Measurements from ENCODE around the gene TEX14. TPM values are rescaled to one million over a fixed set of nuclear protein-coding genes. Genes with fewer than 3 reads are reported as not detected.
"Not testable (repeated sequence)": the region's sequence is repeated elsewhere in the genome, so short reads cannot be mapped to it uniquely, and the experiment has no call there.

The TEX14 gene
- total and polyA plus RNA-seq, 2 donors: 0.09 to 0.11 TPM

DNA sequence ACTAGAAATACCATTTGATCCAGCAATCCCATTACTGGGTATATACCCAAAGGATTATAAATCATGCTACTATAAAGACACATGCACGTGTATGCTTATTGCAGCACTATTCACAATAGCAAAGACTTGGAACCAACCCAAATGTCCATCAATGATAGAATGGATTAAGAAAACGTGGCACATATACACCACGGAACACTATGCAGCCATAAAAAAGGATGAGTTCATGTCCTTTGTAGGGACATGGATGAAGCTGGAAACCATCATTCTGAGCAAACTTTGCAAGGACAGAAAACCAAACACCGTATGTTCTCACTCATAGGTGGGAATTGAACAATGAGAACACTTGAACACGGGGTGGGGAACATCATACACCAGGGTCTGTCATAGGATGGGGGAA, 13.6 kb downstream of the TEX14 start:
- H3K4me1 ChIP-seq (ENCODE audit: insufficient read depth); H3K27ac ChIP-seq (ENCODE audit: low read depth); DNase-seq (ENCODE audit: extremely low spot score); H3K4me3 ChIP-seq (ENCODE audit: low read depth, low read length); H3K36me3 ChIP-seq (ENCODE audit: insufficient read depth): not testable (repeated sequence)
- WGBS: 91% methylated on average over 5 of the region's 5 CpGs

DNA sequence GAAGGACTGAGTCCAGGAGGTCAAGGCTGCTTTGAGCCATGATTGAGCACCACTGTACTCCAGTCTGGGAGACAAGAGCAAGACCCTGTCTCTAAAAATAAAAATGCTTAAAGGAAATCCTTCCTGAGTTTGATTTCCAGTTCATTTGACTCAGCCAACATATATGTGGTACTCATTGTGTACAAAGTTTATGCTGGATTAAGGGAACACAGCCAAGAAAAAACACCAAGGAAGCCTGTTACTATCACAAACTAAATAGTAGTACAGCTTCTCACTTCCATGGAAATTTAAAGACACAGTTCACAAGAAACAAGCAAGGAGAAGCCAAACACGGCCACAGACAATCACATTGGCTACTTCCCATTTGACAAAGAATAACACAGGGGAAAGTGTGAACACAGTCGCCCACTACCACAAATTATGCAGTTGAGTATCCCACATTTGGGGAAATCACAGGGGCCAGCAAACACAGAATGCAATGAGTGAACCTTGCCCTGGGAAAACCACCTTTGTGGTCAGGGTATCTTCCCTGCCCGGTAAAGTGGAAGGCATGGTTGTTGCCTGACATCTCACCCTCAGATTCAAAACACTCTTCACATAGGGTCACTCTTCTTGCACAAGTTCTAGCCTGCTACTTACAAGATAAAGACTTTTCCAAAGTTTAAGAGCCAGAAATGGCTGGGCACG, 14.5 kb downstream of the TEX14 start:
- H3K36me3 ChIP-seq (ENCODE audit: insufficient read depth): no peaks in the 10 kb centered on the region
- no peak overlapping the region for H3K27ac ChIP-seq (ENCODE audit: low read depth)
- 75% methylated on average over 4 of the region's 4 CpGs for WGBS
- H3K4me3 ChIP-seq (ENCODE audit: low read depth, low read length): no peak overlapping the region
- no peaks in the 10 kb centered on the region for H3K4me1 ChIP-seq (ENCODE audit: insufficient read depth)
- no peak for DNase-seq (ENCODE audit: extremely low spot score)

DNA sequence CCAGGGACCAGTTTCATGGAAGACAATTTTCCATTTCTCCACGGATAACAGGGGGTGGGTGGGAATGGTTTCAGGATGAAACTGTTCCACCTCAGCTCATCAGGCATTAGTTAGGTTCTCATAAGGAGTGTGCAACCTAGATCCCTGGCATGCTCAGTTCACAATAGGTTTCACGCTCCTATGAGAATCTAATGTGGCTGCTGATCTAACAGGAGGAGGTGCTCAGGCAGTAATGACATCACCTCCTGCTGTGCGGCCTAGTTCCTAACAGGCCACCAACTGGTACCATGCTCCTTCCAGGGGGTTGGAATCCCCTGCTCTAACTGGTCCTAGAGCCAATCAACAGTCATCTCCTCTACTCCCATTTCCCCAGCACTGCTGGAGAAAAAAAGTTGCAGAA, 19.9 kb downstream of the TEX14 start:
- no peaks in the 10 kb centered on the region for H3K4me1 ChIP-seq (ENCODE audit: insufficient read depth)
- no peak overlapping the region for H3K27ac ChIP-seq (ENCODE audit: low read depth)
- DNase-seq (ENCODE audit: extremely low spot score): no peak
- no peaks in the 10 kb centered on the region for H3K36me3 ChIP-seq (ENCODE audit: insufficient read depth)
- 84% methylated on average over 3 of the region's 3 CpGs for WGBS
- no peak overlapping the region for H3K4me3 ChIP-seq (ENCODE audit: low read depth, low read length)

DNA sequence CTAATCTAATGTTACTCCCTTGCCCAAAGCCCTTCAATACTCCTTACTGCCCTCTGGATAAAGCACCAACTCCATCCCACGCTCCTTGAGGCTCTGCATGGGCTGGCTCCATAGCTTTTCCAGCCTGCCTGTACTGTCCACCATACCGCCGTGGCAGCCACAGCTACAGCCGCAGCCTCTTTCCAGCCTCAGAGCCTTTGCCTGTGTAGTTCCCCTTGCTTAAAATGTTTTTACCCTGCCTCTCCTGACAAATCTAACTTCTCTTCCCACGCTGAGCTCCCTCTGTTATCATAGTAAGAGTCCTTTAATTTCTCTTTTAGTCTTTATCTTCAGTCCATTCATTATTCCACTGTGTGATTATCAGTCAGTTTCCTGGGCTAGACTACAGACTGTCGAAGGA, 22.0 kb downstream of the TEX14 start:
- Histone ChIP-seq H3K36me3 (ENCODE audit: insufficient read depth) (no peaks in the 10 kb centered on the region), H3K27ac (ENCODE audit: low read depth) (no peak overlapping the region), H3K4me3 (ENCODE audit: low read depth, low read length) (no peak overlapping the region), H3K4me1 (ENCODE audit: insufficient read depth) (peaks cover 2% of the 10 kb centered on the region)
- DNase-seq (ENCODE audit: extremely low spot score): no peak
- 42% methylated on average over 6 of the region's 6 CpGs for WGBS

DNA sequence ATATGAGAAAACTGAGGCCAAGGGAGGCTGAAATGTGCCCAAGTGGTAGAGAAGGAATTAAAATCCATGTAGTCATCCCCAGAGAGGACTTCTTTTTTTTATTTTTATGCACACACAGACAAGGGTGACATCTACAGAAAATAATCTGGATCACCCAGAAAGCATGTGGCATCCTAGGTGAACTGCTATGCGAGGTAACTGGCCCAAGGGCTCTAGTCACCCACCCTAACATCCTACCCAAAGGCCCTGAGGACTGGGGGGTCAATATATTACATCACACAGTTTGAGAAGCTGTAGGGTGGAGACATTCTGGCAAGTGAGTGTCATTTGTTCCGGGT, 23.3 kb downstream of the TEX14 start:
- WGBS: 86% methylated on average over 2 of the region's 2 CpGs
- Histone ChIP-seq H3K36me3 (ENCODE audit: insufficient read depth) (no peaks in the 10 kb centered on the region), H3K4me1 (ENCODE audit: insufficient read depth) (peaks cover 2% of the 10 kb centered on the region), H3K27ac (ENCODE audit: low read depth) (no peak overlapping the region), H3K4me3 (ENCODE audit: low read depth, low read length) (no peak overlapping the region)
- DNase-seq (ENCODE audit: extremely low spot score): no peak

DNA sequence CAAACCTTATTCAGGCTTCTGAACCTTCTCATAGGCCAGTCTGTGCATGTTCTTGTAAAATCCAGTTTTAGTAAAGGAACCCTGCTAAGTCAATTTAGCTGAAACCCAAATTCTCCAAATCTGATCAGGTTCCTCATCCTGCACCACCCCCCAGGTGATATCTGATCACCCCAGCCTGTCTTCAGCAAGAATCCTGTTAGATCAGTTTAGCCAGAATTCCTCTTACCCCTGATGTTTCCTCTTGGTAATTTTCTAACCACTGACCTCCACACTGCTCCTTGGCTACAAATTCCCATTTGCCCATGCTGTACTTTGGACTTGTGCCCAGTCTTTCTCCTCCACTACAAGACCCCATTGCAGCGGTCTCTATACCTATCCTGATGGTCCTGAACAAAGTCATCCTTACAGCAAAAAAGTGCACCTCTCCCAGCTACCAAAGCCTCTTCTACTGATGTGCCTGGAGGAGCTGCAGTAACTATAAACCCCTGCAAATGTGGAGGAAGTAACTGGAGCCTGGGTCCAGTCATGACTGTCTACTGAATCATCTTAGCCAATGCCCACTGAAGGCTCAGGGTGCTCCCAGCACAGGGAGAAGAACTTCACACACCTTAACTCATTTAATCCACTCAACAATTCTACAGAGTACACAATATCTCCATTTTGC, 23.8 kb downstream of the TEX14 start:
- 59% methylated on average over 1 of the region's 1 CpG for WGBS
- H3K4me3 ChIP-seq (ENCODE audit: low read depth, low read length): no peak overlapping the region
- no peak for DNase-seq (ENCODE audit: extremely low spot score)
- H3K36me3 ChIP-seq (ENCODE audit: insufficient read depth): no peaks in the 10 kb centered on the region
- no peak overlapping the region for H3K27ac ChIP-seq (ENCODE audit: low read depth)
- H3K4me1 ChIP-seq (ENCODE audit: insufficient read depth): peaks cover 2% of the 10 kb centered on the region

DNA sequence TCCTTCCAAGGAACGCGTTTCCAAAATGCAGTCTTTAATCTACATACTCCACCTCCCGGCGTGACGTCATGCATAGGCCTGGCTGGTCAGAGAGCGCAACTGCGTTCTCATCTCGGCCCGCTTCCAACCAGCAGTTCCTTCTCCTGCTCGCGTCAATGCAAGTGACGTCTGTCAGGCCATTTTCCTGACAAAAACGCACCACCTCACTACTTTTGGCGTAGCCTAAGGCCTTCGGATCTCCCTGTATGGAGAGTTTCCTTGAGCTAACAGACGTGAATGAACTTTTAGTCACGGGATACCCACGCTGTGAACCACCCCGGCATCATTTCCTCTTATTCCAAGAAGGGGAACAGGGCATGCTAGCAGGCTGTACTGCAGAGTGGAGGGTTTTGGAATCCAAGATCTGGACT, 25.0 kb downstream of the TEX14 start:
- Histone ChIP-seq H3K36me3 (ENCODE audit: insufficient read depth) (no peaks in the 10 kb centered on the region), H3K27ac (ENCODE audit: low read depth) (no peak overlapping the region), H3K4me1 (ENCODE audit: insufficient read depth) (peaks cover 2% of the 10 kb centered on the region), H3K4me3 (ENCODE audit: low read depth, low read length) (no peak overlapping the region)
- DNase-seq (ENCODE audit: extremely low spot score): peak; percentile 51
- 43% methylated on average over 19 of the region's 19 CpGs for WGBS

DNA sequence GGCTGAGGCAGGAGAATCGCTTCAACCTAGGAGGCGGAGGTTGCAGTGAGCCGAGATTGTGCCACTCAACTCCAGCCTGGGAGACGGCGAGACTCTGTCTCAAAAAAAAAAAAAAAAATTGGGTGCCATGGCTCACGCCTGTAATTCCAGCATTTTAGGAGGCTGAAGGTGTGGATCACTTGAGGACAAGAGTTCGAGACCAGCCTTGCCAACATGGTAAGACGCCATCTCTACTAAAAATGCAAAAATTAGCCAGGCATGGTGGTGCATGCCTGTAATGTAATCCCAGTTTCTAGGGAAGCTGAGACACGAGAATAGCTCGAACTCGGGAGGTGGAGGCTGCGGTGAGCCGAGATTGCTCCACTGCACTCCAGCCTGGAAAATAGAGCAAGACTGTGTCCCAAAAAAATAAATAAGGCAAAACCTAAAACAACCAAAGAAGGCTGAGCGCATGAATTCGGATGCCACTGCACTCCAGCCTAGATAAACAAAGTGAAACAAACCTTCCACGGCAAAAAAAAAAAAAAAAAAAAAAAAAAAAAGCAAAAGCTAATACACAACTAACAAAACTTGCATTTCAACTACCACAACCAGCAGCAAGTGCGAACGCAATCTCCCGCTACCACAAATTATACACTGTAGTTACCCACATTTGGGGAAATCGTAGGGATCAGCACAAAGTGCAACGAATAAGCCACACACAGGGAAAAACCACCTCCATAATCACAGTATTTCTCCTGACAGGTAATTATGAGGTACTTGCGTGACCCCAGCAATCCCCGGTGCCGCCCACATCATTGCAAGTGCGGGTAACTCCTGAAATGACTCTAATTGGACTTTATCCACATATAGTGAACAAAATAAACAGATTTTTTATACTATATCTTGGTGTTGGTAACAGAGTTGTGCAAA, 25.6 kb downstream of the TEX14 start:
- H3K27ac ChIP-seq (ENCODE audit: low read depth): no peak overlapping the region
- no peak overlapping the region for H3K4me3 ChIP-seq (ENCODE audit: low read depth, low read length)
- no peak for DNase-seq (ENCODE audit: extremely low spot score)
- H3K36me3 ChIP-seq (ENCODE audit: insufficient read depth): no peaks in the 10 kb centered on the region
- peaks cover 2% of the 10 kb centered on the region for H3K4me1 ChIP-seq (ENCODE audit: insufficient read depth)
- 85% methylated on average over 25 of the region's 25 CpGs for WGBS

DNA sequence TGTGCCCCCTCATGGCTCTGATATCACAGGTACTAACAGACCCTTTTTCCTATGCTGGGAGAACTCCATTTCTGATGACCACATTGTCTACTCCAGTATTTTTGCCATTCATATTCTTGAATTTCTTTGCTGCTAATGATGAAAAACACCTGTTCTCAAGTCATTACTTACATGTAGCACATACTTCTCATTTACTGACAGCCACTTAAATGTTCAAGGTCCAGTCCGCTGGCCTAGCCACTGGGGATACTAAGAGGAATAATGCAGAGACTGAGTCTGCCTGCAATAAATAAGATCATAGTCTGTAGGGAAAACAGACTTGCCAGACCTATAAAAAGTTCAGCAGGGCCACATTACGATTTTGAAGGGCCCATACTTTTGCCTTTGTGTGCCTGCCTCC, 27.5 kb downstream of the TEX14 start:
- WGBS: 65% methylated on average over 2 of the region's 2 CpGs
- Histone ChIP-seq H3K4me3 (ENCODE audit: low read depth, low read length) (no peak overlapping the region), H3K4me1 (ENCODE audit: insufficient read depth) (peaks cover 2% of the 10 kb centered on the region), H3K27ac (ENCODE audit: low read depth) (no peak overlapping the region), H3K36me3 (ENCODE audit: insufficient read depth) (no peaks in the 10 kb centered on the region)
- no peak for DNase-seq (ENCODE audit: extremely low spot score)

DNA sequence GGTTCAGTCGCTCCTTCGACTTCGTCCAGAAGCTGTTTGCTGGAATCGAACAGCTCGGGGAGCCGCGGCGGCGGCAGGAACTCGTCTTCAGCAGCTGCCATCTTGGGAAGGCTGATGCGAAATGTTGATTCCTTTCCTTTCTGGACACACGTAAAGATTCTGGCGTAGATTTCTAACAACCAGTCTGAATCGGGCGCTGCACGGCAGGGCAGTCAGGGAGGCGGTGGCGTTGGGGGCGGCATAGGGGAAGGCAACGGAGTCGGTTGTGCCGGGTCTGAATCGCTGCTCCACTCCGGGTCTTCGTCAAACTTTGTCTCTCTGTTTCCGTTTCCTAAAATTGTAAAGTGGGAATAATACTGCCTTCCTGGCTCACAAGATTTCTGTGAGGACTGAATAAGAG, 30.3 kb downstream of the TEX14 start:
- peaks cover 2% of the 10 kb centered on the region for H3K4me1 ChIP-seq (ENCODE audit: insufficient read depth)
- 92% methylated on average over 26 of the region's 26 CpGs for WGBS
- H3K4me3 ChIP-seq (ENCODE audit: low read depth, low read length): no peak overlapping the region
- no peak for DNase-seq (ENCODE audit: extremely low spot score)
- H3K27ac ChIP-seq (ENCODE audit: low read depth): no peak overlapping the region
- no peaks in the 10 kb centered on the region for H3K36me3 ChIP-seq (ENCODE audit: insufficient read depth)

DNA sequence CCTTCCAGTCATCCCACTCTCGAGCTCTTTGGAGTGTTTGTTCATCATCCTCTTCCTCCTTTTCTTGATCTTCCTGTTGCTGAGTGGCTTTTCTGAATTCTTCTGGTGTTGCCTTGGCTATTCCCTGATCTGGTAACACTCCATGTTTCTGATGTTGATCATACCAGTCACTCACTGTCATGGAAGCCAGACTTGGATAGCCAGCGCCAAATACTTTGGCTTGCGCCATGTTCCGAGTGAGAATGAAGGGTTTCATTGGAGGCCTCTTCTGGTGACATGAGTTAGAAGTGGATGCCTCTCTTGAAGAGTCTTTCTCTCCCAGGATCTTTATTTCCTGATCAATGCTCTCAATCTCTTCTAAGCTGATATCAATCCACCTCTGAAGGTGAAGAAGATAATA, 31.2 kb downstream of the TEX14 start:
- 91% methylated on average over 4 of the region's 4 CpGs for WGBS
- DNase-seq (ENCODE audit: extremely low spot score): no peak
- H3K36me3 ChIP-seq (ENCODE audit: insufficient read depth): no peaks in the 10 kb centered on the region
- no peak overlapping the region for H3K27ac ChIP-seq (ENCODE audit: low read depth)
- H3K4me1 ChIP-seq (ENCODE audit: insufficient read depth): no peaks in the 10 kb centered on the region
- H3K4me3 ChIP-seq (ENCODE audit: low read depth, low read length): no peak overlapping the region

DNA sequence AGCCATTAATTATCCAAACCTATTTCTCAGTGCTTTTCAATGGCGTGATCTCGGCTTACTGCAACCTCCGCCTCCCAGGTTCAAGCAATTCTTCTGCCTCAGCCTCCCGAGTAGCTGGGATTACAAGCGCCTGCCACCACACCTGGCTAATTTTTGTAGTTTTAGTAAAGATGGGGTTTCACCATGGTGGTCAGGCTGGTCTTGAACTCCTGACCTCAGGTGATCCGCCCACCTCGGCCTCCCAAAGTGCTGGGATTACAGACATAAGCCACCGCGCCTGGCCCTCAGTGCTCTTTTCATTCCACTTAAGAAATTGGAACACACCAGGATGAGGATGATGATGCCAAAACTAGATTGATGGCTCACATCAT, 32.1 kb downstream of the TEX14 start:
- not testable (repeated sequence) for H3K36me3 ChIP-seq (ENCODE audit: insufficient read depth); DNase-seq (ENCODE audit: extremely low spot score); H3K27ac ChIP-seq (ENCODE audit: low read depth); H3K4me1 ChIP-seq (ENCODE audit: insufficient read depth)
- 37% methylated on average over 9 of the region's 9 CpGs for WGBS
- H3K4me3 ChIP-seq (ENCODE audit: low read depth, low read length): peak overlapping the region; percentile 4

DNA sequence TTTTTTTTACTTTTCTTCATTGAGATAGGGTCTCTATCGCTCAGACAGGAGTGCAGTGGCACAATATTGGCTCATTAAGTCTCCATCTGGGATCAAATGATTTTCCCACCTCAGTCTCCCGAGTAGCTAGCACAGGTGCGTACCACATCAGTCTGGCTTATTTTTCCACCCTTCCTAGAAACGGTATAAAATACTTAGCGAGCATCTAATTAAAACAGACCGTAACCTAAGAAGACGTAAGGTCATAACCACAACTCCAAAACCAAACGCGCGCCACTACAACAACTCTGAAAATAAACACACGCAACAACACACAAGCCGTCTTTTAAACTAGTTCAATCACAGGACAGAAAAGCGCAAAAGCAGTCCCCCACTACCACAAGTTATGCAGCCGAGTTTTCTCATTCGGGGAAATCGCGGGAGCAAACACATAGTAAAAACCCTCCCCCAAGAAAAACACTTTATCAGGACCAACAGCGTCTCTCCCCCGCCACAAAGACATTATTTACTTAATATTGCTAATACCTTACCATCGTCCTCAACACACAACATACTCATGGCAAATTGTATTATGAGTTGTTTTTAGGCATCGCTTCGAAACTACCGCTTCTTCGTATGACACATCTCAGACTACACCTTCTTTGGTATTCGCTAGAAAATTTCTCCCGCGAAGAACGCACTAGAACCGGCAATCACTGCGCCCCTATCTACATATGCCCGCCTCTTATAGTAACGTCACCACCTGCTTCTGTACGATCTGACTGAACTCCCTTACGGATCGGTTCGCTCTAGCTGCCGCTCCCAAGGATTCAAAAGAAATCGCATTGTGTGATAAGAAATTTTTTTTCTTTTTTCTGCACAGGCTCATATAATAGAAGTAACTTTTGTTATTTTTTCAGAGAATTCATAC, 32.8 kb downstream of the TEX14 start:
- Histone ChIP-seq H3K27ac (ENCODE audit: low read depth) (peak overlapping the region; percentile 64), H3K4me1 (ENCODE audit: insufficient read depth) (no peaks in the 10 kb centered on the region), H3K36me3 (ENCODE audit: insufficient read depth) (no peaks in the 10 kb centered on the region), H3K4me3 (ENCODE audit: low read depth, low read length) (peak overlapping the region; percentile 4)
- 1% methylated on average over 38 of the region's 38 CpGs for WGBS
- DNase-seq (ENCODE audit: extremely low spot score): peak; percentile 97
